22Rv1 (cell line): ENCODE data around the gene MGAT4B.
A peak's percentile ranks its signal among the peaks of the same experiment; 100 is the strongest.

ENCODE experiments used
- H3K27ac ChIP-seq: fragments of 450-650 bp; 2 replicates; pipeline ENCODE4 v1.5.1; 2017
- ZFX ChIP-seq: fragments of 450-650 bp; IDR thresholded peaks from 2 replicates; pipeline ENCODE4 v1.6.1; 2017; ENCODE audit warnings: antibody characterized with exemption, borderline replicate concordance
- TF ChIP-seq, protein P1 (sequence below): fragments of 450-650 bp; IDR thresholded peaks from 2 replicates; pipeline ENCODE4 v1.5.1; 2017; ENCODE audit warnings: mild to moderate bottlenecking

Gene MGAT4B

DNA sequence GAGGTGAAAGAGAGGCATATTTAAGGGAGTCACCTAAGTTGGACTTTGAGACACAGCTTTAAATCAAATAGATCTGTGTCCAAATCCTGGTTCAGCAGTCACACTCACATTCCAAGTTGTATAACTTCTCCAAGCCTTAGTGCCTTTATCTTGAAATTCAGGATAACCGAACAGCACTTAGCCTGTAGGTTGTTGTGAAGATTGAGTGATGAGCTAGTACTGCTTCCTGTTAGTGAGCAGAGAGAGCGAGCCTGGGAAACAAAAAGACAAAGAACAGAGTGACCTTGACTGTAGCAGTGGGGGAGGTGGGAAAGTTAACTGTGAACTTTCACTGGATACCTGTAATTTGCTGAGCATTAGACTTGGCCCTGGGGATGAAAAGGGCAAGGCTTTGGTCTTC is 51.6 kb downstream of the MGAT4B start:
- no peak for TF ChIP-seq ZFX
- TF ChIP-seq, protein P1, sequence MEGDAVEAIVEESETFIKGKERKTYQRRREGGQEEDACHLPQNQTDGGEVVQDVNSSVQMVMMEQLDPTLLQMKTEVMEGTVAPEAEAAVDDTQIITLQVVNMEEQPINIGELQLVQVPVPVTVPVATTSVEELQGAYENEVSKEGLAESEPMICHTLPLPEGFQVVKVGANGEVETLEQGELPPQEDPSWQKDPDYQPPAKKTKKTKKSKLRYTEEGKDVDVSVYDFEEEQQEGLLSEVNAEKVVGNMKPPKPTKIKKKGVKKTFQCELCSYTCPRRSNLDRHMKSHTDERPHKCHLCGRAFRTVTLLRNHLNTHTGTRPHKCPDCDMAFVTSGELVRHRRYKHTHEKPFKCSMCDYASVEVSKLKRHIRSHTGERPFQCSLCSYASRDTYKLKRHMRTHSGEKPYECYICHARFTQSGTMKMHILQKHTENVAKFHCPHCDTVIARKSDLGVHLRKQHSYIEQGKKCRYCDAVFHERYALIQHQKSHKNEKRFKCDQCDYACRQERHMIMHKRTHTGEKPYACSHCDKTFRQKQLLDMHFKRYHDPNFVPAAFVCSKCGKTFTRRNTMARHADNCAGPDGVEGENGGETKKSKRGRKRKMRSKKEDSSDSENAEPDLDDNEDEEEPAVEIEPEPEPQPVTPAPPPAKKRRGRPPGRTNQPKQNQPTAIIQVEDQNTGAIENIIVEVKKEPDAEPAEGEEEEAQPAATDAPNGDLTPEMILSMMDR, result no peak
- H3K27ac ChIP-seq, result no peak overlapping the region

DNA sequence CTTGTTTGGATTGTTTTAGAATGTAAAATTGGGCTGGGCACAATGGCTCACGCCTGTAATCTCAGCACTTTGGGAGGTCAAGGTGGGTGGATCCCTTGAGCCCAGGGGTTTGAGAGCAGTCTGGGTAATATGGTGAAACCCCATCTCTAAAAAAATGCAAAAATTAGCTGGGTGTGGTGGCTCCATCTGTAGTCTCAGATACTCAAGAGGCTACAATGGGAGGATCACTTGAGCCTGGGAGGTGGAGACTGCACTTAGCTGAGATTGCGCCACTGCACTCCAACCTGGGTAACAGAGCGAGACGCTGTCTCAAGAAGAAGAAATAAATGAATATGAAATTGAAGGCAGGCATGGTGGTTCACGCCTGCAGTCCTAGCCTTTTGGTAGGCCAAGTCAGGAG is 52.7 kb downstream of the MGAT4B start:
- no peak overlapping the region for H3K27ac ChIP-seq
- no peak for TF ChIP-seq ZFX
- TF ChIP-seq, protein P1, result no peak

DNA sequence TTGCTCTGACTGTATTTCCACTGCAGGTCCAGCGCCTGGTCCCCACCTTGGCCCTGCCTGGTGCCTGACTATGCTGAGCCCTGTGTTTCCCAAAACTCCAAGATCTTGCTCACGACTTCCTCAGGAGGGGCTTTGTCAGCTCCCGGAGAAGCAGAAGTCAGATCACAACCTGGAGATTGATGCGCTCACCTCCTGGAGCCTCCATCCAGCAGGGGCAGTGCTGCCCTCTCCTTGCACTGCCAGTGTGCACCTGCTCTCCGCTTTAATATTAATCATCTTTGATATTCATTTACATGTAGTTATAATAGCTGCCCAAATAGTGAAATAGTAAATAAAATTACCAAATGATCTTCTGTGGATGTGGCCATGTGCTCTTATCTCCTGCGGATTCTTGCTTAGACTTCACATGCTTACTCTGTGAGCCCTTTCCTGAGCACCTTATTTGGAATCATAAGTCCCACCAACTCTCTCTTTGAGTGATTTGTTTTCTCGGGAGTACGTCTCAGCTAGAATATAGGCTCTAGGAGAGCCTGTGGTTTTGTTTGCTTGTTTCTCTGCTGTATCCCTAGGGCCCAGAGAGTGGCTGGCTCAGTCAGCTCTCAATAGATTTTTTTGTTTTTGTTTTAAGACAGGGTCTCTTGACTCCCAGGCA is 56.7 kb downstream of the MGAT4B start:
- no peak for TF ChIP-seq ZFX
- TF ChIP-seq, protein P1, result peak; percentile 18
- H3K27ac ChIP-seq, result no peak overlapping the region

DNA sequence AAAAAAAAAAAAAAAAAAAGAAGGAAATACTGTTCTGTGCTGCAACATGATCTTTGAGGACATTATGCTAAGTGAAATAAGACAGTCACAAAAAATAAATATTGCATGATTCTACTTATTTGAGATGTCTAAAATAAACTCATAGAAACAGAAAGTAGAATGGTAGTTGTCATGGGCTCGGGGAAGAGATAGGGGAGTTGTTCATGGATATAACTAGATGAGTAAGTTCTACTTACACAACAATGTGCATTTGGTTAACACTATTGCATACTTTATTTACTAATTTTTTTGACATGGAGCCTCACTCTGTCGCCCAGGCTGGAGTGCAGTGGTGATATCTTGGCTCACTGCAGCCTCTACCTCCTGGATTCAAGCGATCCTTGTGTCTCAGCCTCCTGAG is 58.9 kb downstream of the MGAT4B start:
- H3K27ac ChIP-seq, result no peak overlapping the region
- TF ChIP-seq, protein P1, result no peak
- no peak for TF ChIP-seq ZFX
